ENCODE results near the gene TP53I11.

The TP53I11 gene

DNA sequence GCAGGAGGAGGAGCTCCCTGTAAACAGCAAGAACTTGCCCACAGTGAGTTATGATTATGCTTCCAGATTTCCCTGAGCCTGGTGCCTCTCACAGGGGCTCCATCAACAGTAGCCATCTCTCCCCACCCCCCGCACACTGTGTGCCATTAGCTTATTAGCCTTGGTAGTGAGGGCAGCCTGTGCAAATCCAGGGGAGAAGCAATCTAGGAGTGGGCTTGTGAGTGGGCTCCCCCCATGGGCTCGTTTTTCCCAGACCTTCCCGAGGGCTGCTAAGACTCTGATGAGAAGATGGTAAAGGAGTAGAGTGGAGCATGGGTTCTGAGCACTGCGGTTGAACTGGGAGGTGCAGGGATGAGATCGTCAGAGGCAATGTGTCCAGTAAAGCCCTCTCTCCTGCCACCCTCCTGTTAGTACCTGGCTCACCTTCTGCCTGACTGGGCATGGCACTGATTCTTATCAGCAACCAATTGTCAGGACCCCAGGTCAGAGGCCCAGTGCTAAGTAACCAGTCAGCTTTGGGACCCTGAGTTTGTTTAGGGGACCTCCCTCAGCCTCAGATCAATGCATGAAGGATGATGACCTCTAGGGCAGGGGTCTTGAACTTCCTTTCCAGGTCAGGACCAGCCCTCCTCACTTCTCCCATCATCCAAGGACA, 38.4 kb upstream of the TP53I11 start:
- no peaks in the 10 kb centered on the region for H3K36me3 Mint-ChIP-seq (ENCODE audit: low read depth)
- no peak overlapping the region for H3K4me3 Mint-ChIP-seq
- peaks cover 9% of the 10 kb centered on the region for H3K4me1 Mint-ChIP-seq
- H3K9me3 Mint-ChIP-seq, result no peaks in the 10 kb centered on the region
- no peak overlapping the region for H3K27ac Mint-ChIP-seq
- H3K27me3 Mint-ChIP-seq (ENCODE audit: low read depth), result peaks cover 12% of the 10 kb centered on the region
- TF ChIP-seq, protein P1, sequence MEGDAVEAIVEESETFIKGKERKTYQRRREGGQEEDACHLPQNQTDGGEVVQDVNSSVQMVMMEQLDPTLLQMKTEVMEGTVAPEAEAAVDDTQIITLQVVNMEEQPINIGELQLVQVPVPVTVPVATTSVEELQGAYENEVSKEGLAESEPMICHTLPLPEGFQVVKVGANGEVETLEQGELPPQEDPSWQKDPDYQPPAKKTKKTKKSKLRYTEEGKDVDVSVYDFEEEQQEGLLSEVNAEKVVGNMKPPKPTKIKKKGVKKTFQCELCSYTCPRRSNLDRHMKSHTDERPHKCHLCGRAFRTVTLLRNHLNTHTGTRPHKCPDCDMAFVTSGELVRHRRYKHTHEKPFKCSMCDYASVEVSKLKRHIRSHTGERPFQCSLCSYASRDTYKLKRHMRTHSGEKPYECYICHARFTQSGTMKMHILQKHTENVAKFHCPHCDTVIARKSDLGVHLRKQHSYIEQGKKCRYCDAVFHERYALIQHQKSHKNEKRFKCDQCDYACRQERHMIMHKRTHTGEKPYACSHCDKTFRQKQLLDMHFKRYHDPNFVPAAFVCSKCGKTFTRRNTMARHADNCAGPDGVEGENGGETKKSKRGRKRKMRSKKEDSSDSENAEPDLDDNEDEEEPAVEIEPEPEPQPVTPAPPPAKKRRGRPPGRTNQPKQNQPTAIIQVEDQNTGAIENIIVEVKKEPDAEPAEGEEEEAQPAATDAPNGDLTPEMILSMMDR (IDR thresholded peaks at IDR 0.05; ENCODE audit: unreplicated experiment in 3 of 3), result no peak

- Mint-ChIP-seq H3K36me3 (ENCODE audit: low read depth) (no peaks in the 10 kb centered on the region), H3K9me3 (no peaks in the 10 kb centered on the region), H3K27me3 (ENCODE audit: low read depth) (peaks cover 12% of the 10 kb centered on the region), H3K27ac (no peak overlapping the region), H3K4me3 (no peak overlapping the region), H3K4me1 (peaks cover 9% of the 10 kb centered on the region)
- TF ChIP-seq, protein P1 (IDR thresholded peaks at IDR 0.05; ENCODE audit: unreplicated experiment in 3 of 3), result no peak
These were observed 37.4 kb upstream of the TP53I11 start for GRCh38 chr11:44988111-44988510.

DNA sequence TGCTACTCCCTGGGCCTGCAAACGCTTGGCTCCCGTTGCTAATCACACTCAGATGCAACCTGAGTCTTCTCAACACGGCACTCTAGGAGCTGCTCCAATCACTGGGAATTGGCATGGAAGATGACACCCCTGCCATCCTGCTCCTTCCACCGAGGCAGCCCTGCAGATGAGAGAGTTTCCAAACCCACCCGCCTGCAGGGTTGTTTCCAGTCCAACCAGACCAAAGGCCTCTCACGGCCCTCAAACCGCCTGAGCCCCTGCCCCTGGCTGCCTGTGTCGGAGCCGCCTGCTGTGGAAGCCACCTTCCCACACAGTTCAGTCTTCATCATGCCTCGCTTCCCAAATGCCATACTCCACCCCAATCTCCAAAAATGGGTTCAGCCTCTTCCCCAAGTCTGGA, 36.8 kb upstream of the TP53I11 start:
- Mint-ChIP-seq H3K36me3 (ENCODE audit: low read depth) (no peaks in the 10 kb centered on the region), H3K27ac (no peak overlapping the region), H3K27me3 (ENCODE audit: low read depth) (peaks cover 12% of the 10 kb centered on the region), H3K4me3 (no peak overlapping the region), H3K4me1 (peaks cover 9% of the 10 kb centered on the region), H3K9me3 (no peaks in the 10 kb centered on the region)
- TF ChIP-seq, protein P1 (IDR thresholded peaks at IDR 0.05; ENCODE audit: unreplicated experiment in 3 of 3), result no peak

DNA sequence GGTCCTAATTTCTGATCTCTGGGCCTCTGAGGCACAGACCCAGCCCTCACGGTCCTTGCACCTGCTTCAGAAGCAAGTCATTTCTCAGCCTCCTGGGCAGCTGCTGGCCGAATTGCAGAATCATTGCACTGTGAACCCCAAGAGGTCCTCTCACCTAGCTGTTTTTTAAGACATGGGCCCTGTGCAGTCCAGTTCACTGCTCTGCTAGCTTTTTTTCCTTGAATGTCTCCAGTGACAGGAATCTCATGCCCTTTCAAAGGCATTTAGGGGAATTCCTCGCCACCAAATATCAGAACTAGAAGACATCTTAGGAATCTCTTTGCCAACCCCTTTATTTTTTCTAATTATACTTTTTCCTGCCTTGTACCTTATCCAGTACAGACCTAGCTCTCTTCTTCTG, 35.6 kb upstream of the TP53I11 start:
- H3K9me3 Mint-ChIP-seq, result no peaks in the 10 kb centered on the region
- H3K27ac Mint-ChIP-seq, result no peak overlapping the region
- H3K36me3 Mint-ChIP-seq (ENCODE audit: low read depth), result no peaks in the 10 kb centered on the region
- peaks cover 12% of the 10 kb centered on the region for H3K27me3 Mint-ChIP-seq (ENCODE audit: low read depth)
- peaks cover 9% of the 10 kb centered on the region for H3K4me1 Mint-ChIP-seq
- H3K4me3 Mint-ChIP-seq, result no peak overlapping the region
- TF ChIP-seq, protein P1 (IDR thresholded peaks at IDR 0.05; ENCODE audit: unreplicated experiment in 3 of 3), result no peak

- H3K9me3 Mint-ChIP-seq, result no peaks in the 10 kb centered on the region
- no peak overlapping the region for H3K4me3 Mint-ChIP-seq
- H3K27me3 Mint-ChIP-seq (ENCODE audit: low read depth), result peaks cover 12% of the 10 kb centered on the region
- no peaks in the 10 kb centered on the region for H3K36me3 Mint-ChIP-seq (ENCODE audit: low read depth)
- no peak overlapping the region for H3K27ac Mint-ChIP-seq
- H3K4me1 Mint-ChIP-seq, result peaks cover 8% of the 10 kb centered on the region
- TF ChIP-seq, protein P1 (IDR thresholded peaks at IDR 0.05; ENCODE audit: unreplicated experiment in 3 of 3), result no peak
These were observed 35.0 kb upstream of the TP53I11 start for GRCh38 chr11:44985721-44986120.

GRCh38 chr11:44983786-44984185, 33.1 kb upstream of the TP53I11 start:
- no peaks in the 10 kb centered on the region for H3K4me1 Mint-ChIP-seq
- H3K36me3 Mint-ChIP-seq (ENCODE audit: low read depth), result no peaks in the 10 kb centered on the region
- no peak overlapping the region for H3K27ac Mint-ChIP-seq
- H3K4me3 Mint-ChIP-seq, result no peak overlapping the region
- TF ChIP-seq, protein P1 (IDR thresholded peaks at IDR 0.05; ENCODE audit: unreplicated experiment in 3 of 3), result no peak
- no peaks in the 10 kb centered on the region for H3K9me3 Mint-ChIP-seq
- peaks cover 22% of the 10 kb centered on the region for H3K27me3 Mint-ChIP-seq (ENCODE audit: low read depth)

Data from nephron (organoid).